HG03139 (cell line): ENCODE measurements around the gene CACHD1.
"Not testable (repeated sequence)": the region's sequence is repeated elsewhere in the genome, so short reads cannot be mapped to it uniquely, and the experiment has no call there.

Source experiments
- ATAC-seq: cut with Tn5 transposase; IDR thresholded peaks from one replicate; pipeline ENCODE4 v1.9.1; 2021; ENCODE audit not compliant: unreplicated experiment

Gene CACHD1

GRCh38 chr1:64495878-64496277 lies 25.9 kb downstream of the CACHD1 start:
- ATAC-seq, result no peak

- ATAC-seq, result no peak
Measured at GRCh38 chr1:64496606-64497005, 26.7 kb downstream of the CACHD1 start.

- ATAC-seq, result no peak
Measured at GRCh38 chr1:64497088-64497883, 27.4 kb downstream of the CACHD1 start.

DNA sequence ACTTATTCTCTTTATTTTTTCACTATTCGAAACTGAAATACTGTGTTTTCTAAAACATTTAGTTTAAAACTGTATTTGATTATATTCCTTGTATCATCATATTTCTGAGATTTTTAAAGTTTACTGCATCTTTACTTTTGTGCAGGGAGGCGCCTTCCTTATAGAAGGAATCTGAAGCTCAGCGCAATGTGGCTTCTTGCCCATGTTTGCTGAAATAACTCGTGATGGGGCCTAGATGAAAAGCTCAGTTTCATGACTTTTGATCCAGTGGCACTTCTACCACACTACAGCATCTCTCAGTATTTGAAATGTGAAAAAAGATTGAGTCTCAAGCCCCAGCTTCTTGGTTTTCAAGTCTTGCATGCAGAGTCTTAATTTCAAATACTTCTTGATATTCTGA lies 28.4 kb downstream of the CACHD1 start:
- ATAC-seq, result no peak

GRCh38 chr1:64499011-64499410 lies 29.1 kb downstream of the CACHD1 start:
- no peak for ATAC-seq

- ATAC-seq, result no peak
Measured at GRCh38 chr1:64499966-64500365, 30.0 kb downstream of the CACHD1 start.

DNA sequence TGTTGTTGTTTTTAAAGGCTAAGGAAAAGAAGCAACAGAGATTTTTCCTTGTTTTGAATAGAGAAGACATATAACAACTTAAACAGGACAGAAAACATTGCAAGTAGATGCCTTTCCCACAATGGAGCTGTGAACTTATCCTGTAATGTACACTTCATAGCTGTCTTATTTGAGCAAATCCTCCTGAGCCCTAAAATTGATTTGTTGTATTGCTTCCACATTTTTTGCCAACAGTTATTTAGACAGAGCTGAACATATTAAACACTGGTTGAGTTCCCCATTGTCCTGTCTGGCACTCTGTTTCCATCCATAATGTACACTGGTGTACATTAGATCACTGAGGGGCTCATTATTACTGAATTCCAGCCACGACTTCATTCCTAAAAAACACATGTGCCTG lies 32.2 kb downstream of the CACHD1 start:
- ATAC-seq, result no peak

DNA sequence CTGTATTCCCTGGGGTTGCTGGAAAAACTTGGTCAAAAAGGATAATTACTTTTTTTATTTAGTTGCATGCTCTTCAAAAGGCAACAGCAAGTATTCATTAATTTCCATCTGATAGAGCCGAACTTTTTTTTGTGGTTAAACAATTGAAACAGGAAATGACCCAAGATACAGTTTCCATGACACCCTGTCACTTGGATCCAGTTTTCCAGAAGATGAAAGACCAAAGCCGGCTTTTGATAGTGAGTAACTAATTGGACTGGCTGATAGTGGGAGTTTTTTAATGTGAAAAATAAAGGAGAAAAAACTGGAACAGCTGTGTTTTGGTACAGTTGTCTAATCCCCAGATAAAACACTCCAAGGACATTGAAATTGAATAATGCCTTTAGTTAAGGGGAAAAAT lies 33.0 kb downstream of the CACHD1 start:
- ATAC-seq, result no peak

GRCh38 chr1:64505232-64505943 lies 35.5 kb downstream of the CACHD1 start:
- ATAC-seq, result no peak

DNA sequence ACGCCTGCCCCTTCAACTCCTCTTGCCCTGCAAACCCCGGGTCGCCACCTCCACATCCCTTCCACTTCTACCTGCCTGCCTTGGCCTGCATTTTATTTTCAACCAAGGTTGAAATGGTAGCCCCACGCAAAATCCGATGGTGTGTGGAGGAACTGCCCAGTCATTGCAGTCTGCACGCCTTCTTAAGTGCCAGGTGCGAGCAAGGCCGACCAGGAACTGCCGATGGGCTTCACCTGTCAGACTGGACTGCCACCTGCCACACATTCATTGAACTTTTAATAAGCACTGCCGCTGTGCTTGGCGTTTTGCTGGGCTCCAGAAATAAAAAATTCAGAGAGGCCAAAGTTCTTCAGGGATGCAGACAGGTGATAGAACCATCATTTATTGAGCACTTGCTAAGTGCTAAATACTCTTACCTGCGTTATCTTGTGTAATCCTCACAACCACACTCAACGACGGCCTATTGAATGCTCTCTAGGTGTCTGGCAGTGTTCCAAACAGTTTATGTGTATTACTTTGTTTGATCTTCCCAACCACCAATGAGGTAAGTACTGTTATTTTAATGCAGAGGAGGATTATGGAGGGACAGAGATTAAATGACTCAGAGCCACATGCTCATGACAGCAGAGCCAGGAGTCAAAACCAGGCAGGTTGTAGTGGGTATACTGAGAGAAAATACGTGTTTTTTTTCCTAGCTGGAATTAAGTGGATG lies 36.2 kb downstream of the CACHD1 start:
- ATAC-seq, result no peak

DNA sequence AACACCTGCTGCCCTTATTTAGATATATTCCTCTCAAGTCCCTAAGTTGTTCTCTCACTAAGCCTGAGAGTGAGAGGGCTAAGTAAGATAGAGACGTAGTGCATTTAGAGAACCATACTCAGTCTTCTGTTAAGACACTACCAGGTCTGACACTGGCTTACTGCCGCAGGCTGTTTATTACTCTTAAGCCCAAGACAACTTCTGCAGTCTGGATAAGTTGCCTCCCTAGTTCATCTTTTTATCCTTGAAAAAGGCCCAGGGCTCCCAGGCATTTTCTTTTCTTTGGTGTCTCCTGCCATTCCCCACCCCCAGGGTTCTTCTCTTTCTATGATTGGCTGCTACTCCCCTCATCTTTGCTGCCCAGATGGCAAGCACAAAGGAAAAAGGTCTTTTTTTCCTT lies 38.7 kb downstream of the CACHD1 start:
- no peak for ATAC-seq

GRCh38 chr1:64511044-64511443 lies 41.1 kb downstream of the CACHD1 start:
- ATAC-seq, result no peak

DNA sequence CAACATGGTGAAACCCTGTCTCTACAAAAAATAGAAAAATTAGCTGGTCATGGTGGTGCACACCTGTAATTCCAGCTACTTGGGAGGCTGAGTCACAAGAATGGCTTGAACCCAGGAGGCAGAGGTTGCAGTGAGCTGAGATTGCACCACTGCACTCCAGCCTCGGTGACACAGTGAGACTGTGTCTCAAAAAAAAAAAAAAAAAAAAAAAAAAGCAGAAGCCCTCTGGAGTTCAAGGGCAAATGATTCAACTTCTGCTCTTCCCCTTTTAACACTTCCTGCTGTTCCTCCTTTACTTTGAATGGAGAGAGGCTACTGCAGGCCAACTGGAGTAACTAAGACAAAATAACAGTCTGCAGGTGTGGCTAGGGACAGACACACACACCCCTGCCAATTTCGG lies 42.3 kb downstream of the CACHD1 start:
- not testable (repeated sequence) for ATAC-seq

DNA sequence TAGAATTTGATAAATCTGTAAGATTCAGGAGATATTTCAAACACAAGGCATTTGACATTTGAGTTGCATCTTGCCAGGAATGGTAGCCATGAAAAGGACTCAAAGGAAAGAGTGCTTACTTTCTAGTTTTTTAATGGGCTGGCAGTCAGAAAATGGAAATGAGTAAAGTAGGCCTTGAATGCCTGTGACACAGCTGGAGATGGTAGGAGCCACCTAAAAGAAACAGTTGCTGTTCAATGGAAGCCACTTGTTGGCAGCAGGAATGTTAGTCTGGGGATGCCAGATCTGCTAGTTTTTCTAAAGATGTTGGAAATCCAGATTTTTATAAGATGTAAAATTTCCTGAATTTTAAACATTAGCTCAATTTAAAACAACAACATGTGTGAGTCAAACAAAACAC lies 43.6 kb downstream of the CACHD1 start:
- no peak for ATAC-seq

DNA sequence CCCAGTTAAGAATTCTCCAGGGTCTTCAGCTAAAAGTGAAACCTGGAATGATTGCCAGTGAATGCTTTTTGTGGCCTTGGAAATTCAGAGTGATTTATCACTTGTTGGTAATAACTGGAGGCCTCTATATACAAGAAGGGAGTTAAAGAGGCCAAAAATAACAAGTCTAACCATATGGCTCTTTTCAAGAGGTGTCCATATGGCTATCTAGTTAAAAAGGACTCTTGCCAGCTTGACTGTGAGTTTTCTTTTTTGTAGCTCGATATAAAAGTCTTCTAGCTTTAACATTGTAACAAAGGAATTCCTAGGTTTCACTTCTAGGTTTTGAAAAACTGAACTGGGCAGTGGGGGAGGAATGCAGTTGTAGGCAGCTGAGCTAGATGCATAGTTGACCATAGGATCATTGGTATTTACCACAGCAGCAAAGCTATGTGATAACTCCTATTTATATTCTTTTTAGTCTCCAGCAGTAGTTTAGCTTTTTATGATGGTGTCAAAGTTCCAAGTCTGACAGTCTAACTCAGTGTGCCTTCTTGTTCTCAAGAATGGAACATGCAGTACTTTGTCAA lies 44.4 kb downstream of the CACHD1 start:
- no peak for ATAC-seq

DNA sequence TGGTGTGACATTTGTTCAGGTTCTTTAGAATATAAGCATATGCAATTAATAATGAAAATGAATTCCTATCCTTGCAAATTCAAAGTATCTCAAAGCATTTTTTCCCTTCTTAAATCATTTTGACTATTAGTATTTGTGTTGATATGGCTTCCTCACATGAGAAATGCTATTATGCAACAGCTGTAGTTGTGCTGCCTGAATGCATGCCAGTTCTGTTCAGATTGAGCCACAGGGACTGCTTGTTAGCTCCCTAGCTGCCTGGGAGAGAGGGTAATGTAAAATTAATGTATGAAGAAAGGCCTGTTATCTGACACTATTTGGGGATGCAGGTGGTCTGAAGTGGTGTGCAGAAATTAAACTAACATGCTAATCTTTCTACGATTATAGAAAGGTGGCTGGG lies 45.5 kb downstream of the CACHD1 start:
- ATAC-seq, result no peak

DNA sequence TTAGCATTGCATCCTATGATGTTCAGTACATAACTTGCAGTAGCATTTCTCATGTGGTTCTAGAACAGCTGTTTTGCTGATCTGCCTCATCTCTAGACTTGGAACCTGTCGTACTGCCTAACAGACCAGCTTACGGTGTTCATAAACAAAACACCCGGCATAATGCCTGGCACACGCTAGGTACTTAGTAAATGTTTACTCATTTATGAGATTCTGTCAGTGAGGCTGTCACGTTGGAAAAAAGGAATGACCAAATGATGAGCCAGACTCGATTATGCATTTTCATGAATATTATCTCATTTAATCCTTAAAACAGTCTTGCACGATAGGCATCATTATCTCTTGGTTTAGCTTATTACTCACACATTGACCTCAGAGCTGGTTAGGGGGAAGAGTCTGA lies 46.4 kb downstream of the CACHD1 start:
- no peak for ATAC-seq

DNA sequence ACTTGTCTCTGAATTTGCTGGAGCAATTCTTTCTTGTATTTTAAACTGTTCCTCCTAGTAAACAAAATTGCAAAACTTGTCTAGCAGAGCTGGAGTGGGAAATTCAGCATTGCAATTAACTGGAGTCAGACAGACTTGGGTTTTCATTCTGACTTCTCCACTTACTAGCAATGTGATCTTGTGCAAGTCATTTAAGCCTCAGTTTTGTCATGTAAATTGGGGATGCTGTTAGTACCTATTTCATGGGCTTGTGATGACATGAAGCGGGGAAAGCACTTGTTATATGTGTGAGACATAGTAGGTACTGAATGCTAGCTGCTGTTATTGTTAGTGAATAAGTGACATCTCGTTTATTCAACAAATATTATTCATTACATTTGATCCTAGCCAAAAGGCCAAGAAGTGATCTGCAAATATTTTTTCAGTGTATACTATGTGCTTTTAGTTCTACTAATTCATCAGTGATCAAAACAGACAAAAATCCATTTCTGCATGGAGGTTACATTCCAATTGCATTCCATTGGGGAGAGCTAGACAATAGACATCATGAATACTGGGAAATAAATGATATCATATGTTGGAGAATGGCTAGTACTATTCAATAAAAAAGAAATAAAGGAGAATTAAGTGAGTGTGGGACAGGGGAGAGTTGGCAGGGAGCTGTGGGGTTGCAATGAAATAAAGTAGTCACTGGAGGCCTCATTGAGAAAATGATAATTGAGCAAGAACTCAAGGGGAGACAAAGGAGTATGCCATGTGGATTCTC lies 47.1 kb downstream of the CACHD1 start:
- ATAC-seq, result no peak

DNA sequence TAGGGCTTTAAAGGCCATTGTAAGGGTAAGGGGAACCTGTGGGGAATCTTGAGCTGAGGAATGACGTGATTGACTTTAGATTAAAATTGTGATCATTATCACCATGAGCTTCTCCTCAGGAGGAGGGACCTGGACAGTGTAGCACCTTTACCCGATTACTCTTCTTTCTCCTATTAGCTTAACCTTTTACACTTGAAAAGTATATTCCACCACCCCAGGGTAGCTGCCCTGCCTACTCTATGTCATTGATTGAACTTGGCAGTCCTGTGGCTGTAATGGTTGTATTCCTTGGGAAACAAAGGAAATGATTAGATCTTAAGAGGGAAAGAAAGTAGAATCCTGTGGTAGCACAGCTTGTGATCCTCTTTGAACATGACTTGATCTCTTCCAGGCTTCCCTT lies 47.7 kb downstream of the CACHD1 start:
- ATAC-seq, result no peak

DNA sequence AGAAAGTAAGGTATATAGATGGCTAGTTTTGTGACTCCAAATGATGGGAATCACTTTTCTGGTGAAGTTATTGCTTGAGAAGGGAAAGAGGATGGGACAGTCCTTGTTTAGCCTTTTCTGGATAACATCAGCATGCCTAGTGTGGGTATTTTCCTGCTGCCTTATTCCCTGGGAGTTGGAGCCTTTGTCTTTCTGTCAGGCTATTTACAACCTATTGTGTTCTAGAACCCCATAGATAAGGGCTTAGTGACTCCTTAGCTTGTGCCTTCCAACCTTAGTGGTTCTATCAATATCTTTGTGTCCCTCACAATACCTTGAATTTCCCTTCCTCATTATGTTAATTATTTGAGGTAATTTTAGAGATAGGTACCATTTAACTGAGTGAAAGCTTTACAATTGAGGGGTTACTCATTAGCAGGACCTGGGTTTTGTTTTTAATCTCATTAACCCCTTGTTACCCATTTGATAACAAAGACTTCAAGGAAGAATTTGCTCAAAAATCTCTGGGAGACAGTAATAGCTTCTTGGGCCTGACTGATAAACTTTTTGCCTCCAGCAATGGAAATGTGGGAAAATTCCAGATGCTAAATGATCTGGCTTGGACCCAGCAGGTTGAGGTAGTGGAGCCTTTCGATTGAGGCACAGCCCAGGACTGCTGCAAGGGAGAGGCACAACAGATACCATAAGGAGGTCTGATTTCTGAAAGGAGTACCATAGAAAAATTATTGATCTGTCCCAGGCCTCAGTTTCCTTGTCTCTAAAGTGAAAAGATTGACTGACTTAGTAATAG lies 49.0 kb downstream of the CACHD1 start:
- ATAC-seq, result no peak
